Activated naive CD8-positive, alpha-beta T cell treated with anti-CD3 and anti-CD28 coated beads, Interleukin-2, amount 10 ng/mL, durations not matched to agents 7 days and 5 days (primary cell): ENCODE measurements around the gene SLC39A13. TPM values are rescaled to one million over a fixed set of nuclear protein-coding genes. Genes with fewer than 3 reads are reported as not detected.

Source experiments
- ATAC-seq: fragments of 150-1000 bp; cut with Tn5 transposase; one replicate; pipeline ENCODE4 v1.10.0; 2021; ENCODE audit warnings: low read depth, moderate library complexity
- POLR2A ChIA-PET: fragments of 350-600 bp; sonication (Branson Sonifier 250); formaldehyde crosslinking; loops from one replicate; lab custom pipeline; 2021; ENCODE audit warnings: antibody characterized with exemption; lab: Charles Lee
- DNase-seq: peaks from one replicate; pipeline ENCODE4 v3.0.0; 2021
- H3K27ac Mint-ChIP-seq: one replicate; pipeline ENCODE4 v1.8.0; 2022; ENCODE audit warnings: mild to moderate bottlenecking, mixed read lengths
- H3K27me3 Mint-ChIP-seq: one replicate; pipeline ENCODE4 v1.8.0; 2022; ENCODE audit warnings: mild to moderate bottlenecking, moderate library complexity, mixed read lengths
- H3K36me3 Mint-ChIP-seq: one replicate; pipeline ENCODE4 v1.8.0; 2021; ENCODE audit warnings: mild to moderate bottlenecking, mixed read lengths
- H3K4me1 Mint-ChIP-seq: one replicate; pipeline ENCODE4 v1.8.0; 2021; ENCODE audit warnings: mixed read lengths
- H3K4me3 Mint-ChIP-seq: one replicate; pipeline ENCODE4 v1.8.0; 2022; ENCODE audit warnings: mild to moderate bottlenecking, moderate library complexity, mixed read lengths
- H3K9me3 Mint-ChIP-seq: one replicate; pipeline ENCODE4 v1.8.0; 2021; ENCODE audit warnings: mixed read lengths
- total RNA-seq, 2 experiments: library from RNA; stranded (reverse); gene quantifications; one replicate each; pipeline ENCODE4 v1.2.3, GENCODE V29; 2021

The SLC39A13 gene
- total RNA-seq, 2 experiments from 2014 or later, result 33.1 to 38.2 TPM

GRCh38 chr11:47376107-47376524 is 32.3 kb upstream of the SLC39A13 start:
- POLR2A ChIA-PET, result no interaction called here
- DNase-seq, result no peak
- no peaks in the 10 kb centered on the region for H3K9me3 Mint-ChIP-seq
- peaks cover 3% of the 10 kb centered on the region for H3K27me3 Mint-ChIP-seq
- no peak overlapping the region for H3K4me3 Mint-ChIP-seq
- H3K36me3 Mint-ChIP-seq, result no peaks in the 10 kb centered on the region
- peaks cover 2% of the 10 kb centered on the region for H3K4me1 Mint-ChIP-seq
- H3K27ac Mint-ChIP-seq, result peak overlapping the region; percentile 54
- no peak for ATAC-seq

GRCh38 chr11:47376525-47377371 is 31.6 kb upstream of the SLC39A13 start:
- peak overlapping the region; percentile 54 for H3K27ac Mint-ChIP-seq

GRCh38 chr11:47377571-47378009 is 30.8 kb upstream of the SLC39A13 start:
- H3K27me3 Mint-ChIP-seq, result peaks cover 6% of the 10 kb centered on the region
- no peak for DNase-seq
- no peak overlapping the region for H3K4me3 Mint-ChIP-seq
- peaks cover 2% of the 10 kb centered on the region for H3K4me1 Mint-ChIP-seq
- POLR2A ChIA-PET, result interaction anchor here (1.7 kb wide), 1 partner anchor 13 kb away, joined by 4 read pairs; no protein-coding TSS in a partner anchor
- no peaks in the 10 kb centered on the region for H3K36me3 Mint-ChIP-seq
- H3K27ac Mint-ChIP-seq, result no peak overlapping the region
- H3K9me3 Mint-ChIP-seq, result no peaks in the 10 kb centered on the region
- no peak for ATAC-seq

More at GRCh38 chr11:47376525-47377371, 31.6 kb upstream of the SLC39A13 start:
- H3K4me1 Mint-ChIP-seq, result peaks cover 2% of the 10 kb centered on the region
- H3K4me3 Mint-ChIP-seq, result no peak overlapping the region
- POLR2A ChIA-PET, result no interaction called here
- ATAC-seq, result no peak
- no peaks in the 10 kb centered on the region for H3K9me3 Mint-ChIP-seq
- H3K27me3 Mint-ChIP-seq, result peaks cover 3% of the 10 kb centered on the region
- no peak for DNase-seq
- H3K36me3 Mint-ChIP-seq, result no peaks in the 10 kb centered on the region

GRCh38 chr11:47378010-47378835 is 30.2 kb upstream of the SLC39A13 start, which contains the start of gene SPI1:
Gene SPI1, minus strand, starts transcription at chr11:47378547. Its CDS starts 194 bp downstream, at chr11:47378353.
- Mint-ChIP-seq H3K27ac (peak within 1 kb of the TSS; percentile 38), H3K36me3 (no peaks in the 10 kb centered on the region), H3K9me3 (no peaks in the 10 kb centered on the region), H3K4me1 (peaks cover 2% of the 10 kb centered on the region), H3K4me3 (no peak within 1 kb of the TSS), H3K27me3 (peaks cover 6% of the 10 kb centered on the region)
- POLR2A ChIA-PET, result interaction anchor here (1.7 kb wide), 1 partner anchor 13 kb away, joined by 4 read pairs; no protein-coding TSS in a partner anchor
- peak; percentile 44 for ATAC-seq
- DNase-seq, result no peak

- no peak overlapping the region for H3K4me3 Mint-ChIP-seq
- no peaks in the 10 kb centered on the region for H3K36me3 Mint-ChIP-seq
- H3K27me3 Mint-ChIP-seq, result peaks cover 6% of the 10 kb centered on the region
- ATAC-seq, result no peak
- POLR2A ChIA-PET, result interaction anchor here (1.7 kb wide), 1 partner anchor 12 kb away, joined by 4 read pairs; no protein-coding TSS in a partner anchor
- H3K9me3 Mint-ChIP-seq, result no peaks in the 10 kb centered on the region
- peaks cover 2% of the 10 kb centered on the region for H3K4me1 Mint-ChIP-seq
- DNase-seq, result no peak
- peak overlapping the region; percentile 38 for H3K27ac Mint-ChIP-seq
Measured at GRCh38 chr11:47378836-47379170, 29.6 kb upstream of the SLC39A13 start.

GRCh38 chr11:47379317-47379716 is 29.1 kb upstream of the SLC39A13 start:
- POLR2A ChIA-PET, result interaction anchor here (1.7 kb wide), 1 partner anchor 12 kb away, joined by 4 read pairs; no protein-coding TSS in a partner anchor
- no peaks in the 10 kb centered on the region for H3K9me3 Mint-ChIP-seq
- no peak overlapping the region for H3K27ac Mint-ChIP-seq
- H3K36me3 Mint-ChIP-seq, result no peaks in the 10 kb centered on the region
- no peak for ATAC-seq
- peaks cover 6% of the 10 kb centered on the region for H3K27me3 Mint-ChIP-seq
- no peak overlapping the region for H3K4me3 Mint-ChIP-seq
- H3K4me1 Mint-ChIP-seq, result peaks cover 2% of the 10 kb centered on the region
- DNase-seq, result no peak

- Mint-ChIP-seq H3K27me3 (peaks cover 6% of the 10 kb centered on the region), H3K9me3 (no peaks in the 10 kb centered on the region), H3K4me3 (no peak overlapping the region), H3K36me3 (no peaks in the 10 kb centered on the region), H3K4me1 (peaks cover 2% of the 10 kb centered on the region), H3K27ac (no peak overlapping the region)
- ATAC-seq (no peak), DNase-seq (no peak)
- POLR2A ChIA-PET, result no interaction called here
Measured at GRCh38 chr11:47380078-47380477, 28.3 kb upstream of the SLC39A13 start.

GRCh38 chr11:47383071-47383470 is 25.3 kb upstream of the SLC39A13 start:
- Mint-ChIP-seq H3K27ac (no peak overlapping the region), H3K4me3 (no peak overlapping the region), H3K4me1 (peaks cover 2% of the 10 kb centered on the region), H3K9me3 (no peaks in the 10 kb centered on the region), H3K36me3 (no peaks in the 10 kb centered on the region), H3K27me3 (peaks cover 6% of the 10 kb centered on the region)
- ATAC-seq (no peak), DNase-seq (no peak)
- POLR2A ChIA-PET, result no interaction called here

GRCh38 chr11:47384498-47384897 is 23.9 kb upstream of the SLC39A13 start:
- peaks cover 6% of the 10 kb centered on the region for H3K27me3 Mint-ChIP-seq

GRCh38 chr11:47387944-47388696 is 20.3 kb upstream of the SLC39A13 start:
- POLR2A ChIA-PET, result interaction anchor here (0.5 to 0.6 kb wide), 2 partner anchors 23 to 66 kb away, joined by 3 to 4 read pairs; no protein-coding TSS in a partner anchor
- Mint-ChIP-seq H3K9me3 (no peaks in the 10 kb centered on the region), H3K27ac (no peak overlapping the region), H3K4me3 (no peak overlapping the region), H3K36me3 (no peaks in the 10 kb centered on the region), H3K4me1 (peaks cover 13% of the 10 kb centered on the region), H3K27me3 (peaks cover 3% of the 10 kb centered on the region)
- ATAC-seq (no peak), DNase-seq (no peak)

More at GRCh38 chr11:47384498-47384897, 23.9 kb upstream of the SLC39A13 start:
- H3K4me1 Mint-ChIP-seq, result peaks cover 3% of the 10 kb centered on the region
- ATAC-seq (no peak), DNase-seq (no peak)
- no peak overlapping the region for H3K27ac Mint-ChIP-seq
- no peaks in the 10 kb centered on the region for H3K36me3 Mint-ChIP-seq
- no peaks in the 10 kb centered on the region for H3K9me3 Mint-ChIP-seq
- no peak overlapping the region for H3K4me3 Mint-ChIP-seq
- POLR2A ChIA-PET, result no interaction called here

GRCh38 chr11:47388697-47389576 is 19.5 kb upstream of the SLC39A13 start:
- Mint-ChIP-seq H3K27ac (peak overlapping the region; percentile 45), H3K9me3 (no peaks in the 10 kb centered on the region), H3K27me3 (peaks cover 3% of the 10 kb centered on the region), H3K36me3 (no peaks in the 10 kb centered on the region), H3K4me3 (peak overlapping the region; percentile 36), H3K4me1 (peaks cover 13% of the 10 kb centered on the region)
- POLR2A ChIA-PET, result interaction anchor here (2.8 kb wide), 1 partner anchor 10 kb away, joined by 16 read pairs; no protein-coding TSS in a partner anchor
- DNase-seq, result no peak
- ATAC-seq, result no peak
